Hematopoietic multipotent progenitor cell treated with erythropoietin and hydrocortisone succinate and interleukin-3 and kit ligand, for 17 days (in vitro differentiated cells): ENCODE data around the gene ATRNL1.
"Not testable (repeated sequence)": the region's sequence is repeated elsewhere in the genome, so short reads cannot be mapped to it uniquely, and the experiment has no call there.

Experiments
- DNase-seq: peaks from one replicate; pipeline ENCODE4 v3.0.0-alpha.2; 2015; ENCODE audit warnings: low spot score

Gene ATRNL1

GRCh38 chr10:115761166-115761565 is 668.0 kb downstream of the ATRNL1 start:
- DNase-seq = no peak

GRCh38 chr10:115762029-115762428 is 668.9 kb downstream of the ATRNL1 start:
- DNase-seq = no peak

GRCh38 chr10:115771755-115772154 is 678.6 kb downstream of the ATRNL1 start:
- no peak for DNase-seq

GRCh38 chr10:115772606-115773005 is 679.4 kb downstream of the ATRNL1 start:
- no peak for DNase-seq

GRCh38 chr10:115773832-115774231 is 680.7 kb downstream of the ATRNL1 start:
- DNase-seq = no peak

- DNase-seq = no peak
Observed at GRCh38 chr10:115774721-115775120, 681.6 kb downstream of the ATRNL1 start.

GRCh38 chr10:115777646-115778045 is 684.5 kb downstream of the ATRNL1 start:
- no peak for DNase-seq

- DNase-seq = no peak
Observed at GRCh38 chr10:115790220-115790619, 697.1 kb downstream of the ATRNL1 start.

GRCh38 chr10:115795964-115796363 is 702.8 kb downstream of the ATRNL1 start:
- DNase-seq = no peak

GRCh38 chr10:115801457-115801856 is 708.3 kb downstream of the ATRNL1 start:
- DNase-seq = no peak

- DNase-seq = no peak
Observed at GRCh38 chr10:115801992-115802391, 708.8 kb downstream of the ATRNL1 start.

GRCh38 chr10:115802911-115803310 is 709.7 kb downstream of the ATRNL1 start:
- no peak for DNase-seq

GRCh38 chr10:115814542-115814941 is 721.4 kb downstream of the ATRNL1 start:
- DNase-seq = no peak

GRCh38 chr10:115818012-115818411 is 724.8 kb downstream of the ATRNL1 start:
- no peak for DNase-seq

- DNase-seq = no peak
Observed at GRCh38 chr10:115826396-115826795, 733.2 kb downstream of the ATRNL1 start.

GRCh38 chr10:115827231-115828009 is 734.3 kb downstream of the ATRNL1 start:
- no peak for DNase-seq

GRCh38 chr10:115828182-115828581 is 735.0 kb downstream of the ATRNL1 start:
- not testable (repeated sequence) for DNase-seq

- DNase-seq = no peak
Observed at GRCh38 chr10:115829521-115830205, 736.5 kb downstream of the ATRNL1 start.

GRCh38 chr10:115830265-115830970 is 737.3 kb downstream of the ATRNL1 start:
- DNase-seq = no peak

GRCh38 chr10:115831016-115831415 is 737.9 kb downstream of the ATRNL1 start:
- DNase-seq = no peak

GRCh38 chr10:115833119-115833518 is 740.0 kb downstream of the ATRNL1 start:
- no peak for DNase-seq

GRCh38 chr10:115844591-115844990 is 751.4 kb downstream of the ATRNL1 start:
- DNase-seq = no peak

GRCh38 chr10:115845921-115846320 is 752.8 kb downstream of the ATRNL1 start:
- DNase-seq = no peak
